Activated CD8-positive, alpha-beta memory T cell treated with anti-CD3 and anti-CD28 coated beads, Interleukin-2, amount 10 ng/mL, durations not matched to agents 7 days and 5 days (primary cell): Measurements from ENCODE around the gene ZNF879. TPM values are rescaled to one million over a fixed set of nuclear protein-coding genes. Genes with fewer than 3 reads are reported as not detected.

ENCODE experiments used
- ATAC-seq: fragments of 150-1000 bp; cut with Tn5 transposase; one replicate; pipeline ENCODE4 v1.10.0; 2021; ENCODE audit warnings: moderate library complexity
- CTCF ChIA-PET: fragments of 350-600 bp; sonication (Branson Sonifier 250); formaldehyde crosslinking; loops from one replicate; lab custom pipeline; 2021; ENCODE audit warnings: antibody characterized with exemption; lab: Charles Lee
- DNase-seq: peaks from one replicate; pipeline ENCODE4 v3.0.0-alpha.2; 2020
- H3K27ac Mint-ChIP-seq: one replicate; pipeline ENCODE4 v1.8.0; 2021; ENCODE audit warnings: mild to moderate bottlenecking, mixed read lengths
- H3K27me3 Mint-ChIP-seq: one replicate; pipeline ENCODE4 v1.8.0; 2021; ENCODE audit warnings: mixed read lengths
- H3K36me3 Mint-ChIP-seq: one replicate; pipeline ENCODE4 v1.8.0; 2021; ENCODE audit warnings: mild to moderate bottlenecking, mixed read lengths
- H3K4me1 Mint-ChIP-seq: one replicate; pipeline ENCODE4 v1.8.0; 2021; ENCODE audit warnings: mixed read lengths
- H3K4me3 Mint-ChIP-seq: one replicate; pipeline ENCODE4 v1.8.0; 2021; ENCODE audit warnings: mild to moderate bottlenecking, moderate library complexity, mixed read lengths
- H3K9me3 Mint-ChIP-seq: one replicate; pipeline ENCODE4 v1.8.0; 2022; ENCODE audit warnings: low read depth, mixed read lengths
- total RNA-seq, 2 experiments: library from RNA; stranded (reverse); gene quantifications; one replicate each; pipeline ENCODE4 v1.2.3, GENCODE V29; 2021

ZNF879 gene
- total RNA-seq, 2 experiments from 2014 or later, result 3.5 to 3.8 TPM

GRCh38 chr5:178993236-178993765 lies 30.3 kb upstream of the ZNF879 start:
- CTCF ChIA-PET, result no interaction called here
- ATAC-seq (no peak), DNase-seq (no peak)
- peaks cover 1% of the 10 kb centered on the region for H3K4me1 Mint-ChIP-seq
- H3K27me3 Mint-ChIP-seq, result peaks cover 20% of the 10 kb centered on the region
- H3K9me3 Mint-ChIP-seq, result peaks cover 8% of the 10 kb centered on the region
- peaks cover 6% of the 10 kb centered on the region for H3K36me3 Mint-ChIP-seq
- no peak overlapping the region for H3K27ac Mint-ChIP-seq
- H3K4me3 Mint-ChIP-seq, result no peak overlapping the region

- peaks cover 6% of the 10 kb centered on the region for H3K36me3 Mint-ChIP-seq
- no peak overlapping the region for H3K27ac Mint-ChIP-seq
- no peak for ATAC-seq
- H3K9me3 Mint-ChIP-seq, result peaks cover 9% of the 10 kb centered on the region
- no peak for DNase-seq
- CTCF ChIA-PET, result no interaction called here
- H3K27me3 Mint-ChIP-seq, result peaks cover 20% of the 10 kb centered on the region
- H3K4me3 Mint-ChIP-seq, result no peak overlapping the region
- peaks cover 1% of the 10 kb centered on the region for H3K4me1 Mint-ChIP-seq
These were observed 29.5 kb upstream of the ZNF879 start for GRCh38 chr5:178993955-178994579.

GRCh38 chr5:178994580-178995340 lies 28.8 kb upstream of the ZNF879 start, which contains the start of gene GRM6:
Gene GRM6, minus strand, starts transcription at chr5:178995320. Its CDS starts 376 bp downstream, at chr5:178994944.
- H3K9me3 Mint-ChIP-seq, result peaks cover 9% of the 10 kb centered on the region
- no peak within 1 kb of the TSS for H3K4me3 Mint-ChIP-seq
- H3K36me3 Mint-ChIP-seq, result peaks cover 6% of the 10 kb centered on the region
- no peak within 1 kb of the TSS for H3K27ac Mint-ChIP-seq
- peaks cover 20% of the 10 kb centered on the region for H3K27me3 Mint-ChIP-seq
- H3K4me1 Mint-ChIP-seq, result peaks cover 1% of the 10 kb centered on the region
- CTCF ChIA-PET, result no interaction called here
- ATAC-seq, result no peak
- DNase-seq, result no peak

GRCh38 chr5:178995341-178995690 lies 28.3 kb upstream of the ZNF879 start:
- no peak overlapping the region for H3K4me3 Mint-ChIP-seq
- H3K4me1 Mint-ChIP-seq, result peaks cover 1% of the 10 kb centered on the region
- DNase-seq, result no peak
- H3K36me3 Mint-ChIP-seq, result peaks cover 6% of the 10 kb centered on the region
- CTCF ChIA-PET, result no interaction called here
- ATAC-seq, result no peak
- H3K27me3 Mint-ChIP-seq, result peaks cover 20% of the 10 kb centered on the region
- H3K27ac Mint-ChIP-seq, result no peak overlapping the region
- H3K9me3 Mint-ChIP-seq, result peaks cover 7% of the 10 kb centered on the region

GRCh38 chr5:178996156-178996555 lies 27.4 kb upstream of the ZNF879 start:
- DNase-seq (no peak), ATAC-seq (no peak)
- Mint-ChIP-seq H3K27me3 (peaks cover 20% of the 10 kb centered on the region), H3K36me3 (peaks cover 6% of the 10 kb centered on the region), H3K4me3 (no peak overlapping the region), H3K27ac (no peak overlapping the region), H3K9me3 (peaks cover 9% of the 10 kb centered on the region), H3K4me1 (peaks cover 1% of the 10 kb centered on the region)
- CTCF ChIA-PET, result no interaction called here

- no peak overlapping the region for H3K4me3 Mint-ChIP-seq
- no peak overlapping the region for H3K27ac Mint-ChIP-seq
- ATAC-seq (no peak), DNase-seq (no peak)
- CTCF ChIA-PET, result no interaction called here
- H3K27me3 Mint-ChIP-seq, result peaks cover 20% of the 10 kb centered on the region
- peaks cover 11% of the 10 kb centered on the region for H3K9me3 Mint-ChIP-seq
- H3K4me1 Mint-ChIP-seq, result peaks cover 1% of the 10 kb centered on the region
- H3K36me3 Mint-ChIP-seq, result peaks cover 6% of the 10 kb centered on the region
These were observed 26.4 kb upstream of the ZNF879 start for GRCh38 chr5:178997191-178997590.

- H3K27ac Mint-ChIP-seq, result no peak overlapping the region
- CTCF ChIA-PET, result no interaction called here
- peaks cover 14% of the 10 kb centered on the region for H3K27me3 Mint-ChIP-seq
- H3K4me1 Mint-ChIP-seq, result peaks cover 1% of the 10 kb centered on the region
- ATAC-seq (no peak), DNase-seq (no peak)
- peaks cover 6% of the 10 kb centered on the region for H3K36me3 Mint-ChIP-seq
- peaks cover 11% of the 10 kb centered on the region for H3K9me3 Mint-ChIP-seq
- H3K4me3 Mint-ChIP-seq, result no peak overlapping the region
These were observed 25.2 kb upstream of the ZNF879 start for GRCh38 chr5:178998441-178998840.

GRCh38 chr5:179006564-179006963 lies 17.0 kb upstream of the ZNF879 start:
- peaks cover 9% of the 10 kb centered on the region for H3K9me3 Mint-ChIP-seq
- H3K4me1 Mint-ChIP-seq, result no peaks in the 10 kb centered on the region
- CTCF ChIA-PET, result no interaction called here

GRCh38 chr5:179008667-179009066 lies 14.9 kb upstream of the ZNF879 start:
- H3K36me3 Mint-ChIP-seq, result no peaks in the 10 kb centered on the region
- H3K9me3 Mint-ChIP-seq, result peaks cover 13% of the 10 kb centered on the region
- CTCF ChIA-PET, result no interaction called here
- ATAC-seq (no peak), DNase-seq (no peak)
- no peak overlapping the region for H3K27ac Mint-ChIP-seq
- no peaks in the 10 kb centered on the region for H3K4me1 Mint-ChIP-seq
- H3K27me3 Mint-ChIP-seq, result no peaks in the 10 kb centered on the region
- no peak overlapping the region for H3K4me3 Mint-ChIP-seq

More at GRCh38 chr5:179006564-179006963, 17.0 kb upstream of the ZNF879 start:
- no peaks in the 10 kb centered on the region for H3K36me3 Mint-ChIP-seq
- no peak overlapping the region for H3K27ac Mint-ChIP-seq
- DNase-seq (no peak), ATAC-seq (no peak)
- H3K27me3 Mint-ChIP-seq, result peaks cover 2% of the 10 kb centered on the region
- no peak overlapping the region for H3K4me3 Mint-ChIP-seq

- H3K27me3 Mint-ChIP-seq, result no peaks in the 10 kb centered on the region
- H3K4me3 Mint-ChIP-seq, result no peak overlapping the region
- CTCF ChIA-PET, result no interaction called here
- DNase-seq (no peak), ATAC-seq (no peak)
- H3K9me3 Mint-ChIP-seq, result peaks cover 55% of the 10 kb centered on the region
- H3K4me1 Mint-ChIP-seq, result no peaks in the 10 kb centered on the region
- no peak overlapping the region for H3K27ac Mint-ChIP-seq
- H3K36me3 Mint-ChIP-seq, result peaks cover 60% of the 10 kb centered on the region
These were observed 9.5 kb downstream of the ZNF879 start for GRCh38 chr5:179033004-179033580.

- H3K27ac Mint-ChIP-seq, result no peak overlapping the region
- H3K9me3 Mint-ChIP-seq, result peaks cover 14% of the 10 kb centered on the region
- CTCF ChIA-PET, result no interaction called here
- DNase-seq, result no peak
- H3K36me3 Mint-ChIP-seq, result peaks cover 2% of the 10 kb centered on the region
- no peaks in the 10 kb centered on the region for H3K27me3 Mint-ChIP-seq
- no peak overlapping the region for H3K4me3 Mint-ChIP-seq
- no peaks in the 10 kb centered on the region for H3K4me1 Mint-ChIP-seq
- ATAC-seq, result no peak
These were observed 21.2 kb downstream of the ZNF879 start for GRCh38 chr5:179044765-179045164.

- H3K4me1 Mint-ChIP-seq, result no peaks in the 10 kb centered on the region
- CTCF ChIA-PET, result no interaction called here
- ATAC-seq (no peak), DNase-seq (no peak)
- H3K4me3 Mint-ChIP-seq, result no peak overlapping the region
- H3K36me3 Mint-ChIP-seq, result peaks cover 2% of the 10 kb centered on the region
- H3K27me3 Mint-ChIP-seq, result no peaks in the 10 kb centered on the region
- no peak overlapping the region for H3K27ac Mint-ChIP-seq
- peaks cover 14% of the 10 kb centered on the region for H3K9me3 Mint-ChIP-seq
These were observed 28.2 kb downstream of the ZNF879 start for GRCh38 chr5:179051784-179052183.

GRCh38 chr5:179054036-179054785 lies 30.6 kb downstream of the ZNF879 start:
- Mint-ChIP-seq H3K27ac (no peak overlapping the region), H3K9me3 (peaks cover 15% of the 10 kb centered on the region), H3K4me3 (no peak overlapping the region), H3K27me3 (no peaks in the 10 kb centered on the region), H3K36me3 (peaks cover 2% of the 10 kb centered on the region), H3K4me1 (no peaks in the 10 kb centered on the region)
- DNase-seq (no peak), ATAC-seq (no peak)
- CTCF ChIA-PET, result no interaction called here
